Mucosa of descending colon (tissue), 3 donors: ENCODE data around the gene TMEM253. TPM values are rescaled to one million over a fixed set of nuclear protein-coding genes. Genes with fewer than 3 reads are reported as not detected.
A peak's percentile ranks its signal among the peaks of the same experiment; 100 is the strongest.

Experiments
- ATAC-seq: fragments of 200-7000 bp; cut with Tn5 transposase; one replicate; pipeline ENCODE4 v1.9.1; 2020; ENCODE audit warnings: mild to moderate bottlenecking, moderate library complexity
- DNase-seq, 3 donors: peaks; one replicate each; pipeline ENCODE4 v3.0.0-alpha.2; 2020
- H3K36me3 ChIP-seq: fragments of 200-600 bp; one replicate; pipeline ENCODE4 v1.8.0; 2021; ENCODE audit warnings: low read depth, mild to moderate bottlenecking
- H3K4me1 ChIP-seq: fragments of 200-600 bp; one replicate; pipeline ENCODE4 v1.8.0; 2021; ENCODE audit warnings: low read depth, mild to moderate bottlenecking
- H3K4me3 ChIP-seq: fragments of 200-600 bp; one replicate; pipeline ENCODE4 v1.8.0; 2021; ENCODE audit warnings: mild to moderate bottlenecking
- H3K9me3 ChIP-seq: fragments of 200-600 bp; one replicate; pipeline ENCODE4 v1.8.0; 2021; ENCODE audit warnings: mild to moderate bottlenecking
- CTCF ChIP-seq: fragments of 200-600 bp; IDR thresholded peaks from one replicate; pipeline ENCODE4 v1.8.0; 2022; ENCODE audit warnings: antibody characterized with exemption, mild to moderate bottlenecking
- intact Hi-C, 2 donors: fragments of 100-400 bp; cut with DNase I in 1 of 2; cut with micrococcal nuclease in 1 of 2; formaldehyde crosslinking; loops; one replicate each; pipeline versions ENCODE4 v1.11.0 to v1.11.1; 2022; cut with DNase I, micrococcal nuclease
- total RNA-seq, 3 donors: library from RNA; stranded (reverse); fragmentation: NEBNext Ultra II Directional in 2 of 3; extraction: Animal tissue kit (Norgen Biotek cat#: 25700) in 2 of 3; gene quantifications; one replicate each; pipeline versions ENCODE4 v1.2.1 to v1.2.4, GENCODE V29; 2021 to 2023
- donor health status: DM: no; HTN: no; CAD: no; lungs with moderate emphysema.
- donor health status: DM: no; HTN: no; CAD: no.
- donor health status: DM: no; HTN: yes; CAD: no.

The TMEM253 gene
- total RNA-seq, 3 donors from 2014 or later: 20.2 to 46.0 (median 43.9) TPM

- intact Hi-C loops: loop anchor here in 1 of 2 donors (10.0 kb wide), 1 partner anchor 76 kb away; no protein-coding TSS in a partner anchor
- peak; percentile 65 to 69 (median 68) for DNase-seq
Observed at GRCh38 chr14:21090194-21090939, 10.5 kb upstream of the TMEM253 start.

GRCh38 chr14:21090940-21091663 is 9.8 kb upstream of the TMEM253 start:
- no peak for TF ChIP-seq CTCF
- ATAC-seq: no peak
- peaks cover 26% of the 10 kb centered on the region for H3K4me1 ChIP-seq
- H3K36me3 ChIP-seq: no peaks in the 10 kb centered on the region
- peak in 1 of 3 donors; percentile 56 for DNase-seq
- H3K4me3 ChIP-seq: no peak overlapping the region
- no peaks in the 10 kb centered on the region for H3K9me3 ChIP-seq
- intact Hi-C loops: loop anchor here in 1 of 2 donors (10.0 kb wide), 1 partner anchor 76 kb away; no protein-coding TSS in a partner anchor

More at GRCh38 chr14:21090194-21090939, 10.5 kb upstream of the TMEM253 start:
- Histone ChIP-seq H3K4me1 (peaks cover 26% of the 10 kb centered on the region), H3K9me3 (no peaks in the 10 kb centered on the region), H3K36me3 (no peaks in the 10 kb centered on the region), H3K4me3 (no peak overlapping the region)
- peak; percentile 29 for ATAC-seq
- TF ChIP-seq CTCF: no peak

GRCh38 chr14:21091821-21092272 is 9.0 kb upstream of the TMEM253 start:
- intact Hi-C loops: loop anchor here in 1 of 2 donors (10.0 kb wide), 1 partner anchor 77 kb away; no protein-coding TSS in a partner anchor
- no peaks in the 10 kb centered on the region for H3K36me3 ChIP-seq

GRCh38 chr14:21092273-21093011 is 8.4 kb upstream of the TMEM253 start:
- no peaks in the 10 kb centered on the region for H3K9me3 ChIP-seq
- DNase-seq (peak; percentile 92 to 95 (median 93)), ATAC-seq (peak; percentile 93)
- peak; percentile 100 for TF ChIP-seq CTCF
- intact Hi-C loops: loop anchor here in 1 of 2 donors (10.0 kb wide), 1 partner anchor 78 kb away; no protein-coding TSS in a partner anchor
- no peak overlapping the region for H3K4me3 ChIP-seq
- peaks cover 26% of the 10 kb centered on the region for H3K4me1 ChIP-seq
- no peaks in the 10 kb centered on the region for H3K36me3 ChIP-seq

More at GRCh38 chr14:21091821-21092272, 9.0 kb upstream of the TMEM253 start:
- Histone ChIP-seq H3K9me3 (no peaks in the 10 kb centered on the region), H3K4me3 (no peak overlapping the region), H3K4me1 (peaks cover 26% of the 10 kb centered on the region)
- TF ChIP-seq CTCF: no peak
- DNase-seq (peak in 1 of 3 donors; percentile 55), ATAC-seq (no peak)

- H3K4me1 ChIP-seq: peaks cover 26% of the 10 kb centered on the region
- no peaks in the 10 kb centered on the region for H3K9me3 ChIP-seq
- no peak for TF ChIP-seq CTCF
- intact Hi-C loops: loop anchor here in 1 of 2 donors (10.0 kb wide), 1 partner anchor 78 kb away; no protein-coding TSS in a partner anchor
- DNase-seq (no peak), ATAC-seq (no peak)
- H3K36me3 ChIP-seq: no peaks in the 10 kb centered on the region
- H3K4me3 ChIP-seq: no peak overlapping the region
Observed at GRCh38 chr14:21093018-21093417, 7.8 kb upstream of the TMEM253 start.
